Right lobe of liver (tissue), 4 donors: ENCODE results near the gene PIGT.

ENCODE experiments used
- CTCF ChIP-seq, 4 donors: fragments of 200-600 bp in 3 of 4; fragments of 450-650 bp in 1 of 4; IDR thresholded peaks; one replicate each; pipeline versions ENCODE4 v1.5.1 to v1.8.0; 2016 to 2022; ENCODE audit warnings: antibody characterized with exemption in 4 of 4, mild to moderate bottlenecking in 2 of 4
- POLR2A ChIP-seq: fragments of 450-650 bp; IDR thresholded peaks from one replicate; pipeline ENCODE4 v1.6.1; 2017; ENCODE audit warnings: antibody characterized with exemption, mild to moderate bottlenecking
- donor health status: DM: no; HTN: no; CAD: no.
- donor health status: DM: no; HTN: no; CAD: no.
- donor health status: DM: no; HTN: yes; CAD: no.

GRCh38 chr20:45459606-45460005 lies 43.7 kb downstream of the PIGT start:
- no peak for TF ChIP-seq CTCF (IDR thresholded peaks at IDR 0.05)
- no peak for TF ChIP-seq POLR2A
